ENCODE measurements around the gene RUNDC1.

- TF ChIP-seq CTCF (conservative IDR thresholded peaks at IDR 0.05 in 1 of 2, IDR thresholded peaks at IDR 0.05 in 1 of 2; ENCODE audit: low read depth in 1 of 2, low read length in 2 of 2): peak; percentile 81 to 92
- no peak for TF ChIP-seq EZH2 (IDR thresholded peaks at IDR 0.05; ENCODE audit: low read length, missing control alignments)
Observed at GRCh38 chr17:43024407-43025289, 44.3 kb downstream of the RUNDC1 start, which contains the start of gene RND2.
